Measurements from ENCODE around the gene LRRC74B.

DNA sequence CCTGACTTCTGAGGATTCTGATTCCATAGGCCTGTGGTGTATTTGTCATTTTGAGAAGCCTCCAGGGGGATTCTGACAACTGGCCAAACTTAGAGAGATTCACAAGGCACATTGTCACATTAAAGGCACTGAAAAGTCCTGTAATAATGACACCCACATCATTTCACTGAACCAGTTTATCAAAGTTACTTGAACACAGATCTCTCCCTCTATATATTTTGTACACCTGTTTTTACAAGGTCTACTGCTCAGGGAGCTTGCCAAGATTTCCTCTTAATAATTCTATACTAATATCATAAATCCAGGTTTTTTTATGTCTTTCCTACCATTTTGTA lies 50.0 kb downstream of the LRRC74B start:
- TF ChIP-seq, protein P1, sequence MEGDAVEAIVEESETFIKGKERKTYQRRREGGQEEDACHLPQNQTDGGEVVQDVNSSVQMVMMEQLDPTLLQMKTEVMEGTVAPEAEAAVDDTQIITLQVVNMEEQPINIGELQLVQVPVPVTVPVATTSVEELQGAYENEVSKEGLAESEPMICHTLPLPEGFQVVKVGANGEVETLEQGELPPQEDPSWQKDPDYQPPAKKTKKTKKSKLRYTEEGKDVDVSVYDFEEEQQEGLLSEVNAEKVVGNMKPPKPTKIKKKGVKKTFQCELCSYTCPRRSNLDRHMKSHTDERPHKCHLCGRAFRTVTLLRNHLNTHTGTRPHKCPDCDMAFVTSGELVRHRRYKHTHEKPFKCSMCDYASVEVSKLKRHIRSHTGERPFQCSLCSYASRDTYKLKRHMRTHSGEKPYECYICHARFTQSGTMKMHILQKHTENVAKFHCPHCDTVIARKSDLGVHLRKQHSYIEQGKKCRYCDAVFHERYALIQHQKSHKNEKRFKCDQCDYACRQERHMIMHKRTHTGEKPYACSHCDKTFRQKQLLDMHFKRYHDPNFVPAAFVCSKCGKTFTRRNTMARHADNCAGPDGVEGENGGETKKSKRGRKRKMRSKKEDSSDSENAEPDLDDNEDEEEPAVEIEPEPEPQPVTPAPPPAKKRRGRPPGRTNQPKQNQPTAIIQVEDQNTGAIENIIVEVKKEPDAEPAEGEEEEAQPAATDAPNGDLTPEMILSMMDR (IDR thresholded peaks at IDR 0.05), result no peak
- no peak for TF ChIP-seq POLR2A (IDR thresholded peaks at IDR 0.05)

Data from adrenal gland (tissue), 5 donors.